GM10266 (cell line): ENCODE data around the gene CHRND.
A peak's percentile ranks its signal among the peaks of the same experiment; 100 is the strongest.

Experiments
- DNase-seq: peaks from one replicate; pipeline ENCODE4 v3.0.0; 2012; ENCODE audit errors: extremely low spot score
- TF ChIP-seq, protein P1 (sequence below): IDR thresholded peaks from 2 replicates; pipeline ENCODE4 v1.5.1; 2012; ENCODE audit warnings: mild to moderate bottlenecking, low read depth; ENCODE audit not compliant: control insufficient read depth, insufficient read depth; ENCODE audit errors: missing control alignments

CHRND gene

GRCh38 chr2:232550354-232551249, 24.6 kb downstream of the CHRND start, which contains the start of the genes EIF4E2 and TIGD1:
Gene EIF4E2, plus strand, starts transcription at chr2:232550689. Its CDS starts 36 bp downstream, at chr2:232550725.
Gene TIGD1, minus strand, starts transcription at chr2:232550557. Its CDS starts 675 bp downstream, at chr2:232549882.
- TF ChIP-seq, protein P1, sequence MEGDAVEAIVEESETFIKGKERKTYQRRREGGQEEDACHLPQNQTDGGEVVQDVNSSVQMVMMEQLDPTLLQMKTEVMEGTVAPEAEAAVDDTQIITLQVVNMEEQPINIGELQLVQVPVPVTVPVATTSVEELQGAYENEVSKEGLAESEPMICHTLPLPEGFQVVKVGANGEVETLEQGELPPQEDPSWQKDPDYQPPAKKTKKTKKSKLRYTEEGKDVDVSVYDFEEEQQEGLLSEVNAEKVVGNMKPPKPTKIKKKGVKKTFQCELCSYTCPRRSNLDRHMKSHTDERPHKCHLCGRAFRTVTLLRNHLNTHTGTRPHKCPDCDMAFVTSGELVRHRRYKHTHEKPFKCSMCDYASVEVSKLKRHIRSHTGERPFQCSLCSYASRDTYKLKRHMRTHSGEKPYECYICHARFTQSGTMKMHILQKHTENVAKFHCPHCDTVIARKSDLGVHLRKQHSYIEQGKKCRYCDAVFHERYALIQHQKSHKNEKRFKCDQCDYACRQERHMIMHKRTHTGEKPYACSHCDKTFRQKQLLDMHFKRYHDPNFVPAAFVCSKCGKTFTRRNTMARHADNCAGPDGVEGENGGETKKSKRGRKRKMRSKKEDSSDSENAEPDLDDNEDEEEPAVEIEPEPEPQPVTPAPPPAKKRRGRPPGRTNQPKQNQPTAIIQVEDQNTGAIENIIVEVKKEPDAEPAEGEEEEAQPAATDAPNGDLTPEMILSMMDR, result no peak
- peak; percentile 98 for DNase-seq

DNA sequence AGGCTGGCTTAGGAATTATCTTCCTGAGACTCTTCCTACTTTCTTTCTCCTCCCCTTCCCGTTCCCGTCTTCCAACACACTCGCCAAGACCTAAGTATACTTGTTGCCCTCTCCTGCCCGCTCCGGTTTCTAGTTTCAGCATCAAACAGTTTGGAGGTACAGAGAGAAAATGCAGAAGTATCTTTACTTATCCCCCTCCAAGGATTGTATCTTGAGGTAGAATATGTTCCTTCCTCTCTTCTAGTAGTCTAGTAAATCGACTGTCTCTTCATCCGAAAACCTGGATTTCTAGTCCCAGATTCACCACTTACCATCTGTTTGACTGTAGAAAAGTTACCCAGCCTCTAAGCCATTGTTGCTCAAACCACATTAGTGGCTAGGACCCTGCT, 25.3 kb downstream of the CHRND start:
- DNase-seq, result no peak
- TF ChIP-seq, protein P1, result no peak

GRCh38 chr2:232551776-232552175, 25.8 kb downstream of the CHRND start:
- no peak for DNase-seq

GRCh38 chr2:232556426-232556825, 30.5 kb downstream of the CHRND start:
- no peak for DNase-seq
- TF ChIP-seq, protein P1, result no peak

More at GRCh38 chr2:232551776-232552175, 25.8 kb downstream of the CHRND start:
- TF ChIP-seq, protein P1, result no peak

DNA sequence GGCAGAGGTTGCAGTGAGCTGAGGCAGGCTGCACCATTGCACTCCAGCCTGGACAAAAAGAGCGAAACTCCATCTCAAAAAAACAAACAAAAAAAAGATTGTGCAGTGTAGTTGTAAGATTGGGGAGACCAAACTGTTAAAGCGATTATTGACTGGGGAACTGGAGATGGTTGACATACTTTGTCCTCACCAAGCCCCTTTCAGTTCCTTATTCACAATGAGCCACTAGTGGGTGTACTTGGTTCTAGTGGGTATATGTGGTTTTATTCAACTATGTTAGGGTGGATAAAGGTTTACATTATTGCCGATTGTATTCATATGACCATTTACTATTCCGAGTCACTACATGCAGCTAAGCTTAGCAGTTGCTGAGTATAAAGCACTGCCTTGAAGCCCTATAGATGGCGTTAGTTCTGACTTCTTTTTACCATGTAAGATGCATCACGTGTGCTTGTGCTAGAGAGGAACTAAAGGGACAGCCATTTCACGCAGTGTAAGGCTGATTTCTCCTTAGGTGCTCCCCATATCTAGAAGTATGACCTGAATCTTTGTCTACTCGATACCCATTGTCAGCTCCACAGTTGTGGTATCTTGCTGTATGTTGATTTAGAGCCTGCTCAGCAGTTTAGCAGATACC, 36.7 kb downstream of the CHRND start:
- no peak for DNase-seq
- TF ChIP-seq, protein P1, result peak; percentile 7

DNA sequence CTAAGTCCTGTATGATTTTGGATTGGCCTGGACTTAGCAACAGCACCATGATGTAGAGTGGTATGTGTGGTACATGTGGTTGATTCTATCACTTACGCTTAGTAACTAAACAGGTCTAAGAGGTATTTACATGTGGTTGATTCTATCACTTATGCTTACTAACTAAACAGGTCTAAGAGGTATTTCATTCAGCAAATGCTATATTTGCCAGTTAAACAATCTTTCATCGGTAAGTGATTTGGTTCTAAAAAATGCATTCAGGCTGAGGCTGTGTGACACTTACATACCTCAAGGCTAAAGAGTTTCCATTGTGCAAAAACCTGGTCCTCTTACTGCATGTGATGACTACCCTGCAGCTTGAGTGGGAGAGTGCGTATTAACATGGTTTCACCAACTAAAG, 37.6 kb downstream of the CHRND start:
- TF ChIP-seq, protein P1, result no peak
- no peak for DNase-seq
